T47D (cell line): ENCODE measurements around the gene CCDC121.
A peak's percentile ranks its signal among the peaks of the same experiment; 100 is the strongest.
"Not testable (repeated sequence)": the region's sequence is repeated elsewhere in the genome, so short reads cannot be mapped to it uniquely, and the experiment has no call there.

ENCODE experiments used
- DNase-seq, 2 experiments: peaks; one replicate each; pipeline versions ENCODE4 v3.0.0 to v3.0.0-alpha.2; 2011 to 2012; ENCODE audit warnings: low read depth in 1 of 2, low spot score in 1 of 2
- JUND ChIP-seq: IDR thresholded peaks from 2 replicates; pipeline ENCODE4 v1.6.1; 2012; ENCODE audit warnings: low read depth
- in situ Hi-C: cut with HindIII; loops from 2 replicates; pipeline ENCODE4 v1.10.0; 2016; ENCODE audit warnings: low sequenced_read_pairs, low pct_unique_long_range_greater_than_20kb

Gene CCDC121

DNA sequence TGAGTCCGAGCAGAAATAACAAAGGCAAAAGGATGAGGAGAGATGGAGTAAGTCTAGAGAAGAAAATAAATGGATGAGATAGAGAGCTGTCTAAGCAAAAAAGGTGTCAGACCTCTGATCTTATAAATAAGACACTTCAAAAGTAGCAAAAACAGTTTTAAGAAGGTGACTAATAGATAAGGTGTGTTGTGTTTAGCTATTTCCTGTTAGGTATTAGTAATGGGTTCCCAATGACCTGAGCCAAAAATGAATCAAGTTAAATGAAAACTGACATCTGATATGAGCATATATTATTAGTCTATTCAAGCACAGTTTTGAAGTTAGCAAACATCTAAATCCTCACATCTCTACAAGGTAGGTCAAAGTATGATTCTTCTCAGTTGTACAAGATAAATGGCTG, 24.0 kb upstream of the CCDC121 start:
- in situ Hi-C loops: no loop called here
- TF ChIP-seq JUND: no peak

DNA sequence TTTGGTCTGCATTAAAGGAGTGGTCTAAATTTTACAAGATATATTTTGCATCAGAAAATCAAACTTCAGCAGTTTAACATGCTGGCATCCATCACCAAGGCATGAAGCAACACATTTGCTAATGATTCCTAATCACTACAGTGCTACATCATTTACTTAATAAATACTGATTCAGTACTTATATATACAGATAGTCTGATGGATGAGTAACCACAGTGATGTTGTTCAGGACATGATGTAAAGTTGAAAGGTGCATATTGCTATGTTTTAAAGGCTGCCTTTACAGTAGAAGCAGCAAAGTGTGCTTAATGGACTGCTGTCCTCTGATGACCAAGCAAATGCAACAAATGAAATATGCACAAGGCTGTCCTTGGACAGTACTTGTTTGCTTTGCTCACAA, 23.5 kb upstream of the CCDC121 start:
- no peak for TF ChIP-seq JUND
- in situ Hi-C loops: no loop called here
- DNase-seq: no peak

More for the DNA sequence above, 24.0 kb upstream of the CCDC121 start:
- no peak for DNase-seq

DNA sequence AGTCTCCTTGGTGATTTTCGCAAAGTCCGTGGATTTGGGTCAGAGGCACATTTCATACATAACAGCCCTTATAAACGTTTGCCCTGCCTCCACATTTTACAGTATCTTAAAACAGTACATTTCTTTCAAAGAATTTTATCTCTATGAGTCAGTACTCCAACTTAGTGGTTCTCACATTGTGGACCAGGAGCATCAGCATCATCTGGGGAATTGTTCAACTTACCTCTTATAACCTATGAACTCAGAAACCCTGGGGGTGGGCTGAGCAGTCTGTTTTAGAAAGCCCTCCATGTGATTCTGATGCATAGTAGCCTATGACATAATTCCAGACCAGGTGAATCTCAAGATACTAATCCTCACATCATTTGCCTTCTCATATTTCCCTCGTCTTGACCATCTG, 22.2 kb upstream of the CCDC121 start:
- no peak for DNase-seq
- in situ Hi-C loops: no loop called here
- no peak for TF ChIP-seq JUND

DNA sequence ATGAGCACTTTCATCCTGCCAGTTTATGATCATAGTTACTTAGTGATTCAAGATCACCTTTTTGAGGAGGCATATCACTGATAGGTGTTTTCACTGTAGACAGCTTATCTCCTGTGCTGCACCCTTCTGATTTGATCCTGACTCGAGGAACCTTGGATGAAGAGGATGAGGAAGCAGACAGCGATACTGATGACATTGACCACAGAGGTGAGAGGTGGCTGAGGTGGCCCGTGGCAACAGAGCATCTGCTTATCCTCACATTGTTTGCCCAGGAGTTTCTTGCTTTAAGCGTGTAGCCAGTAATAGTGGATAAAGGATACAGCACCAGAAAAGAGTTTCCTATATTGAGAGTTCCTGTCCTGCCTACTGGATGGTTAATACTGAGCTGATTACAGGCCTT, 18.9 kb upstream of the CCDC121 start:
- in situ Hi-C loops: no loop called here
- no peak for DNase-seq
- no peak for TF ChIP-seq JUND

DNA sequence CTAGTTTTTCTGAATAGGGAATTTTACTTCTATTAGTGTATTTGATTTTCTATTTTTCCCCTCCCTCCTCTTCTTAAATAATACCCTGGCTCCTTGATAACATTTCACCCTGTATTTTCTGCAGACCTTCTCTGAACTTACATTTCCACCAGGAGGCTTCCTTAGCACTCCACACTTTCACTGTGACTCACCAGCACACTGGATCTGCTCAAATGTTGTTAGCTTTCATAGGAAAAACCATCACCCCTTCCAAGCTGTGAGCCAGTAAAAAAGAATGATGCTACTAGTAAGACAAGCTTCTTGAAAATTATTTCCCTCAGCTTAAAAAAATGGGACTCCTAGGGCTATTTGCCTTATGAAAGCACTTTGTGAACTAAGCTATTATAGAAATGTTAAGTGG, 18.5 kb upstream of the CCDC121 start:
- in situ Hi-C loops: no loop called here
- TF ChIP-seq JUND: no peak
- DNase-seq: no peak

DNA sequence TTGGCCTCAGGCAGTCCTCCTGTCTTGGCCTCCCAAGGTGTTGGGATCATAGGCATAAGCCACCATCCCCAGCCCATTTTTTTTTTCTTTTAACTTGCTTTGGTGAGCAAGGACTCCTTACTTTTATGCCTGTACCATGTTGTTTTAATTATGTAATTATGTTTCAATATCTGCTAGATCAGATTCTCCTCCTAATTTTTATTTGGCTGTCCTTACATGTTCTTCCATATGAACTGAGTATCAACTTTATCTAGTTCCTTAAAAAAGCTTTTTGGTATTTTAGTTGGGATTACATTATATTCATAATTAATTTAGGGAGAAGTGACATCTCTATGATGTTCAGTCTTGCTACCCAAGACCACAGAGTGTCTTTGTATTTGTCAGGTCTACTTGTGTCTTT, 16.4 kb upstream of the CCDC121 start:
- no peak for TF ChIP-seq JUND
- in situ Hi-C loops: no loop called here
- DNase-seq: no peak

DNA sequence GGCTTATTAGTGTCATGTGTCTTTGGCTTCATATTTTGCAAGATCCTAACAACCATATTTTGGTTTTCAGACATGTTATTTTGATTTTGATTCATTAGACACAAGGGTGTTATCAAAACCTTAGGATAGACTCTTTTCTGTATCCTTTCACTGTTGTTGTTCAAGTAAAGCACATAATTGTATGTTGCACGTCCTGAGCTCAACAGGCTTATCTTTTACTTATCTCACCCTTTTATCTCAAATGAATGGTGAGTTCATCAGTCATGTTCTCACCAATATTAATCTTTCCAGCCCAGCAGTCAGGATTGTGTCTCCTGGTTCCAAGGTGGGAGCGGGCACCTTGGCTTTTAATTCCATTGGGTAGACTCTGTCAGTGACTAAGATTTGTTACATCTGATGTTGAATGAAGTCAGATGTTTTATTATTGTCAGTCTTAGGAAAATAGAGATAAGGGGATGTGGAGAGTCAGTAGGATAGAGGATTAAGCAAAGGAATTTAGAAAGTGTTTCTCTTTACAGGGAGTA, 12.0 kb upstream of the CCDC121 start:
- in situ Hi-C loops: no loop called here
- no peak for DNase-seq
- TF ChIP-seq JUND: no peak

DNA sequence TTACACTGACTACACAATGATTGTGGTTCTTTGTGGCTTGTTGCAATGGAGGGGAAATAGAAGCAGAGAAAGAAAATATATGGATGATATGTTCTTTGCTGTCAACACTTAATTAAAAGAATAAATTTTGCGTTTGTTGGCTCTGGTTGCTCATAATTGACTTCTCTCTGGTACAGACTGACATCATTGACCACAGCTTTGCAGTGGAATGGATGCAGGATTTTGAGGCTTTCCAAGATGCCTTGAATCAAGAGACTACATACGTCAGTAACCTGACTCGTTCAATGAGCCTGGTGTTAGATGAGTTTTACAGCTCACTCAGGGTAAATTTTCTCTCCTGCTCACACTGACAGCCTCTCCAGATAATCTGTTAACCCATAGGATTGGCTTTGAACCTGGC, 9.9 kb upstream of the CCDC121 start:
- no peak for DNase-seq
- TF ChIP-seq JUND: no peak
- in situ Hi-C loops: no loop called here

DNA sequence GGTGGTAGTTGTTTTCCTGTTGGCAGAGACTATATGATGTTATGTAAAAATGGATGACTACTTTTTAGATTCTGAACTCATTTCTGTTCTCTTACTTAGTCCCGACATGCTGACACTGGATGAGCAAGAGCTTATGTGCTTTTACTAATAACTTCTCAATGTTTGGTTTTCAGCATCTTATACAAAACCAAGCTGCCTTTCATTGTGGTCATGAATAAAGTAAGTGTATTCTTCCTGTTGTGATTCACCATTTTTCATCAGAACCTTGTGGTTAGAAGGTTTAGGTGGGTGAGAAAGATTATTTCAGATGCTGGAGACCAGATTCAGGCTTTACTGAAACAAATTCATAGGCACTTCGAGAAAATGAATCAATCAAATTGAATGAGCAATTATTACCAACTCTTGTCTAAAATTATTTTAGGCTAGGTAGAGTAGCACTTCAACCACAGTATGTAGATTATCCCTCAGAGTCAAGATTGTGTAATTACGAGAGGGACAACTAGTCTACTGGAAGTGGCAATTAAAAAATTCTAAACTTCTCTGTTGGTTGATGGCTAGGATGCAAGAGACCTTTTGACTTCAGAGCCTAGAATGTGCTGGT, 9.3 kb upstream of the CCDC121 start:
- DNase-seq: no peak
- TF ChIP-seq JUND: no peak
- in situ Hi-C loops: no loop called here

DNA sequence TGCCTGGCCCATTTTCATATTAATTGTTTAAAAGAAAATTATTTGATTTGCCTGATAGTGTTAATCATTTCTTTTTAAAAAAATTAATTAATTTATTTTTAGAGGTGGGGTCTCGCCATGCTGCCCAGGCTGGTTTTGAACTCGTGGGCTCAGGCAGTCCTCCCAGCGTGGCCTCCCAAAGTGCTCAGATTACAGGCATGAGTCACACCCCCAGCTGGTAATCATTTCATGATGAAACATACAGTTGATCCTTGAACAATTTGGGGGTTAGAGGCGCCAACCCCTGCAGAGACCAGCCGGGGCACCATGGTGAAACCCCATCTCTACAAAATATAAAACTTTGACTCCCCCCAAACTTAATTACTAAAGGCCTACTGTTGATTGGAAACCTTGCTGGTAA, 8.0 kb upstream of the CCDC121 start:
- in situ Hi-C loops: no loop called here
- TF ChIP-seq JUND: no peak
- DNase-seq: no peak

DNA sequence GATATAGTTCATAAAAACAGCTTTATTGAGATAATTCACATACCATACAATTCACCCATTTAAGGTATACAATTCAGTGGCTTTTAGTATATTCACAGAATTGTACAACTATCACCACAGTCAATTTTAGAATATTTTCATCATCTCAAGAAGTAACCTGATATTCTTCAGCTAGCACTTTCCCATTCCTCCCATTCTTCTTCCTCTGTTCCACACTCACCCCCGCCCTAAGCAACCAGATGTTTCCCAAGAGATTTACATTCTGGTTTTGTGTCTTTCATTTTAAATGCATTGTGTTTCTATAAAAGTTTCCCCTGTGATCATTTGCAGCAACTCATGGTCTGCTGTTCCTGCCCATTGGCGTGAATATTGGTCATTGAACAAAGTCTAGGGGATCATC, 5.5 kb upstream of the CCDC121 start:
- in situ Hi-C loops: no loop called here
- TF ChIP-seq JUND: no peak
- no peak for DNase-seq

DNA sequence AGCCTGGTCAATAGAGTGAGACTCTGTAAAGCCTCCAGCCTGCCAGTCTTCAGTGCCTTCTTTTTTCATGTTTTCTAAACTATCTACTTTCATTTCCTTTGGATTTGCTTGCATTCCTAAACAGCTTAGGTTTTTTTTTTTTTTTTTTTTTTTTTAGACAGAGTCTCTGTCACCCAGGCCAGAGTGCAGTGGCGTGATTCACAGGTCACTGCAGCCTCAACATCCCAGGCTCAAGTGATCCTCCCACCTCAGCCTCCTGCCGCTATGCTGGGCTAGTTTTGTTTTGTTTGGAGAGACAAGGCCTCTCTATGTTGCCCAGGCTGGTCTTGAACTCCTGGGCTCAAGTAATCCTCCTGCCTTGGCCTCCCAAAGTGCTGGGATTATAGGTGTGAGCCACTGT, 1.4 kb upstream of the CCDC121 start:
- in situ Hi-C loops, DNase-seq: not testable (repeated sequence)

DNA sequence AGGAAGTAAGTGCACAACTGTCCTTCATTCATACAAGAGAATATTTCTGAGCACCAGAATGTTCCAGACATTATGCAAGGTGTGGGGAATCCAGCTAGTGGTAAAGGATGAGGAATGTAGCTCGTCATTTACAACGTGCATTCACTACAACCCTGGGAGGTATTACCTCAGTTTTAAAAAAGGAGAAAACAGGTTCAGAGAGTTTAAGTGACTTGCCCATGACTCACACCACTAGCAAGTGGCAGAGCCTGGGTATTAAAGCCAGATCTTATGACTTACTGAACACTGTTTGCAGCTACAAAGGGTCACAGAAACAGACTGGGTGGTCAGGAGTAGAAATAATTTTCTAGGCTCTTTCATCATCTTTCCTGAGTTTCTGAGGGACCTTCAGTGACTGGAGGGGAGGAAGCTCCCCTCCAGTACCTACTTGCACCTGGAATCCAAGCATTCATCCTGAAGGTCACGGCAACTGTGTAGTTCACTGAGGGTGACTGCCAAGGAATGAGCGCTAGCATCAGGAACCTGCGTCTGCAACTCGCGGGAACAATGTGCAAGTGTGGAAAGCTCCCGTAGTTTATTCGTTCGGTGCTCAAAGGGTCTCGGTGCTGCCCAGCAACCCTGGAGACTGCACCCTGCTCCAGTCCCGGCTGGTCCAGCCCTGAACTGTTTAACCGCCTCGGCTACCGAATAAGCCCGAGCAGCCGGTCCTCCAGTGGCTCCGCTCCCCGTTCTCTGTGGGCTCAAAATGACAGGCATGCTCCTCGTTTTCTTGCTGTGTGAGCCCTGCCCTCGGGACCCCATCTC, 647 bp downstream of the CCDC121 start:
- TF ChIP-seq JUND: no peak
- peak in 1 of 2 experiments; percentile 6 for DNase-seq
- in situ Hi-C loops: no loop called here

DNA sequence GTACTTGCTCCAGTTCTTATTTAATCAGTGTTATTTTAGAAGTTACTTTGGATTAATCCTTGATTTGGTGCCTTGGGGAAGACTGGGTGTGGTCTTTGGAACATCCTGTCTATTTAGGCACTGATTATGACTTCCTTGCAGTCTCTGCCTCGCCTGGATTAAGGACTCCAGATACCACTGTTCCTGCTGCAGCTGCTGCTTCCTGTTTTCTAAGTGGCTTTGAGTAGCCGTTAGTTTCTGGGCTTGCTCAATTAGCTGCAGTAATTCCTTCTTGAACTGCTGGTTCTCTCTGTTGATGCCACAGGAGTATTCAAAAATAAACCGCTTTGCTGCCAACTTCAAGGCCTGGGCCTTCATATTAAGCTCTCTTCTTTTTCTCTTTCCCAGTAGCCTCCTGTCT, 1.9 kb downstream of the CCDC121 start:
- in situ Hi-C loops, DNase-seq: not testable (repeated sequence)

DNA sequence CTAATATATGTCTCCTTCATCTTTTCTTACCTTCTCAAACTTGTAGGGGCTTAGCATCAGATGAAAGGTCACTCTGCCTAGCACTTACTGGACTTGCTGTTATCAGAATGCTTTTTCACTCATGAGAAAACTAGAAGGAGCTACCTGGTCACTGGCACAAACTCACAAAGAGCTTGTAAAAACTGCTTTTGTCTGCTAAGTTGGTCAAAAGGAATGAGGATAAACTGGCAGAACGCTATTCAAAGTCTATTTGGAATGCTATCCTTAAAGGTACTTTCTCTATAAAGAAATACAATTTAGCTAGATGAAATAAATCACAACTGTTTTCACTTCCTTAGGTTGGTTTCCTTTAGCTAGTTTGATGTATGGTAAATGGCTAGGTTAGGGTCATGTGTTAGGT, 2.5 kb downstream of the CCDC121 start:
- in situ Hi-C loops: not testable (repeated sequence)
- DNase-seq: peak in 1 of 2 experiments; percentile 42
